ENCODE data around the gene FES. TPM values are rescaled to one million over a fixed set of nuclear protein-coding genes. Genes with fewer than 3 reads are reported as not detected.
A peak's percentile ranks its signal among the peaks of the same experiment; 100 is the strongest.

FES gene
- total RNA-seq, 1 donor = 23.1 TPM

GRCh38 chr15:90851940-90852339, 32.4 kb upstream of the FES start:
- no peak for TF ChIP-seq CTCF (IDR thresholded peaks at IDR 0.05; ENCODE audit: insufficient read depth, low read length)
- no peak for DNase-seq (ENCODE audit: low read depth)
- no peak overlapping the region for H3K4me3 ChIP-seq (ENCODE audit: low read depth, low read length)

- no peak for TF ChIP-seq CTCF (IDR thresholded peaks at IDR 0.05; ENCODE audit: insufficient read depth, low read length)
- DNase-seq (ENCODE audit: low read depth) = no peak
- H3K4me3 ChIP-seq (ENCODE audit: low read depth, low read length) = no peak overlapping the region
These were observed 29.2 kb upstream of the FES start for GRCh38 chr15:90855139-90855538.

GRCh38 chr15:90857337-90857736, 27.0 kb upstream of the FES start:
- DNase-seq (ENCODE audit: low read depth) = no peak
- H3K4me3 ChIP-seq (ENCODE audit: low read depth, low read length) = no peak overlapping the region
- no peak for TF ChIP-seq CTCF (IDR thresholded peaks at IDR 0.05; ENCODE audit: insufficient read depth, low read length)

- TF ChIP-seq CTCF (IDR thresholded peaks at IDR 0.05; ENCODE audit: insufficient read depth, low read length) = no peak
- no peak overlapping the region for H3K4me3 ChIP-seq (ENCODE audit: low read depth, low read length)
- no peak for DNase-seq (ENCODE audit: low read depth)
These were observed 26.3 kb upstream of the FES start for GRCh38 chr15:90857883-90858443.

GRCh38 chr15:90859234-90860131, 24.8 kb upstream of the FES start:
- no peak overlapping the region for H3K4me3 ChIP-seq (ENCODE audit: low read depth, low read length)
- peak; percentile 14 for TF ChIP-seq CTCF (IDR thresholded peaks at IDR 0.05; ENCODE audit: insufficient read depth, low read length)
- no peak for DNase-seq (ENCODE audit: low read depth)

- no peak for DNase-seq (ENCODE audit: low read depth)
- no peak overlapping the region for H3K4me3 ChIP-seq (ENCODE audit: low read depth, low read length)
- TF ChIP-seq CTCF (IDR thresholded peaks at IDR 0.05; ENCODE audit: insufficient read depth, low read length) = no peak
These were observed 23.9 kb upstream of the FES start for GRCh38 chr15:90860450-90860849.

Measured in fibroblast of the aortic adventitia (primary cell).